Neuronal stem cell (in vitro differentiated cells): Measurements from ENCODE around the gene AUH.

Source experiments
- DNase-seq: peaks from one replicate; pipeline ENCODE4 v3.0.0-alpha.2; 2013; ENCODE audit warnings: low spot score
- H2AFZ ChIP-seq: one replicate; pipeline ENCODE4 v1.6.1; 2013; ENCODE audit warnings: mild to moderate bottlenecking, low read length, inconsistent platforms
- H2AK5ac ChIP-seq: 2 replicates; pipeline ENCODE4 v1.6.1; 2013; ENCODE audit warnings: low read depth, mild to moderate bottlenecking, inconsistent platforms, low read length, moderate library complexity, mixed read lengths
- H2BK120ac ChIP-seq: 2 replicates; pipeline ENCODE4 v1.6.1; 2013; ENCODE audit warnings: low read depth, mild to moderate bottlenecking, inconsistent platforms, low read length, moderate library complexity, mixed read lengths
- H2BK12ac ChIP-seq: one replicate; pipeline ENCODE4 v1.6.1; 2013; ENCODE audit warnings: low read length, inconsistent platforms
- H2BK15ac ChIP-seq: 2 replicates; pipeline ENCODE4 v1.6.1; 2013; ENCODE audit warnings: mild to moderate bottlenecking, low read length, inconsistent platforms, mixed read lengths
- H2BK5ac ChIP-seq: one replicate; pipeline ENCODE4 v1.6.1; 2013; ENCODE audit warnings: inconsistent platforms, mild to moderate bottlenecking, low read length, moderate library complexity
- H3K14ac ChIP-seq: one replicate; pipeline ENCODE4 v1.6.1; 2013; ENCODE audit warnings: low read length, inconsistent platforms
- H3K18ac ChIP-seq: 2 replicates; pipeline ENCODE4 v1.6.1; 2013; ENCODE audit warnings: low read length, inconsistent platforms
- H3K23ac ChIP-seq: 2 replicates; pipeline ENCODE4 v1.6.1; 2013; ENCODE audit warnings: low read depth, mild to moderate bottlenecking, mixed read lengths, low read length, inconsistent platforms; ENCODE audit not compliant: poor library complexity
- H3K27ac ChIP-seq: replicated peaks from 3 replicates; pipeline ENCODE4 v1.5.1; 2013; ENCODE audit warnings: low read length, inconsistent platforms
- H3K27me3 ChIP-seq, 3 experiments: 2 replicates each; pipeline ENCODE4 v1.6.1; 2013; ENCODE audit warnings: low read length in 3 of 3, mild to moderate bottlenecking in 2 of 3, inconsistent platforms in 1 of 3, low read depth in 1 of 3, mixed read lengths in 1 of 3, moderate library complexity in 1 of 3; ENCODE audit not compliant: control insufficient read depth in 3 of 3, insufficient read depth in 3 of 3
- H3K36me3 ChIP-seq, 2 donors: replicated peaks in 1 of 2; 2 replicates each; pipeline ENCODE4 v1.6.1; 2013; ENCODE audit warnings: low read length in 2 of 2; ENCODE audit not compliant: control insufficient read depth in 2 of 2, insufficient read depth in 2 of 2
- H3K4ac ChIP-seq: 2 replicates; pipeline ENCODE4 v1.6.1; 2013; ENCODE audit warnings: inconsistent platforms, mild to moderate bottlenecking, low read length, moderate library complexity
- H3K4me1 ChIP-seq, 2 donors: 1 replicate in 1 of 2; 2 replicates in 1 of 2; pipeline ENCODE4 v1.6.1; 2013; ENCODE audit warnings: low read length in 2 of 2, low read depth in 1 of 2; ENCODE audit not compliant: control insufficient read depth in 2 of 2, insufficient read depth in 1 of 2
- H3K4me2 ChIP-seq: one replicate; pipeline ENCODE4 v1.6.1; 2013; ENCODE audit warnings: mild to moderate bottlenecking, low read length, inconsistent platforms; ENCODE audit not compliant: insufficient read depth, poor library complexity, severe bottlenecking
- H3K4me3 ChIP-seq, 2 donors: 2 replicates each; pipeline ENCODE4 v1.5.1; 2013; ENCODE audit warnings: low read length in 2 of 2, mild to moderate bottlenecking in 2 of 2, inconsistent platforms in 1 of 2, moderate library complexity in 1 of 2
- H3K79me1 ChIP-seq: one replicate; pipeline ENCODE4 v1.6.1; 2013; ENCODE audit warnings: low read depth, mild to moderate bottlenecking, inconsistent platforms, low read length, moderate library complexity
- H3K9ac ChIP-seq: one replicate; pipeline ENCODE4 v1.6.1; 2013; ENCODE audit warnings: mild to moderate bottlenecking, low read depth, low read length, inconsistent platforms; ENCODE audit not compliant: poor library complexity
- H3K9me3 ChIP-seq, 2 donors: replicated peaks in 1 of 2; 2 replicates each; pipeline versions ENCODE3 to v1.6.1; 2013; ENCODE audit warnings: low read length in 2 of 2, mild to moderate bottlenecking in 2 of 2, inconsistent platforms in 1 of 2, low read depth in 1 of 2, mixed read lengths in 1 of 2, moderate library complexity in 1 of 2; ENCODE audit not compliant: control insufficient read depth in 2 of 2, insufficient read depth in 1 of 2
- H4K8ac ChIP-seq: one replicate; pipeline ENCODE4 v1.6.1; 2013; ENCODE audit warnings: low read depth, mild to moderate bottlenecking, inconsistent platforms, low read length, moderate library complexity
- H4K91ac ChIP-seq: one replicate; pipeline ENCODE4 v1.6.1; 2013; ENCODE audit warnings: low read length, low read depth, mild to moderate bottlenecking, inconsistent platforms; ENCODE audit not compliant: poor library complexity
- WGBS, 2 donors: extraction: QIAGEN DNeasy Blood & Tissue Kit; methylation state at CpG; one replicate each; pipeline ENCODE4 v1.1.7; 2013; ENCODE audit warnings: missing lambda C conversion rate in 2 of 2, mixed read lengths in 1 of 2; ENCODE audit not compliant: insufficient read length in 2 of 2, insufficient replicate concordance in 1 of 2; ENCODE audit errors: extremely low coverage in 2 of 2; 5-methylcytosine and 5-hydroxymethylcytosine counted together

The AUH gene

GRCh38 chr9:91172329-91172728 is 189.4 kb downstream of the AUH start:
- Histone ChIP-seq H2BK15ac (no peak overlapping the region), H3K4ac (no peak overlapping the region), H3K79me1 (no peaks in the 10 kb centered on the region), H3K4me1 (no peaks in the 10 kb centered on the region), H3K18ac (no peak overlapping the region), H3K27me3 (no peaks in the 10 kb centered on the region), H4K8ac (no peak overlapping the region), H3K9me3 (peaks cover 0 to 3% of the 10 kb centered on the region in 2 donors), H3K14ac (no peak overlapping the region), H3K9ac (no peak overlapping the region), H3K27ac (no peak overlapping the region), H4K91ac (no peak overlapping the region), H2BK5ac (no peak overlapping the region), H3K23ac (no peak overlapping the region), H3K36me3 (peaks cover 0 to 2% of the 10 kb centered on the region in 2 donors), H2AK5ac (no peak overlapping the region), H2BK120ac (no peak overlapping the region), H3K4me2 (no peak overlapping the region), H3K4me3 (no peak overlapping the region), H2BK12ac (no peak overlapping the region), H2AFZ (no peak overlapping the region)
- WGBS, 2 donors = no CpG with 5 or more reads among the region's 1 CpG
- DNase-seq = no peak

GRCh38 chr9:91170951-91171350 is 190.8 kb downstream of the AUH start:
- Histone ChIP-seq H3K79me1 (no peaks in the 10 kb centered on the region), H3K9me3 (peaks cover 0 to 3% of the 10 kb centered on the region in 2 donors), H3K23ac (no peak overlapping the region)

GRCh38 chr9:91166796-91167366 is 194.8 kb downstream of the AUH start:
- Histone ChIP-seq H3K18ac (no peak overlapping the region), H3K9me3 (peaks cover 0 to 2% of the 10 kb centered on the region in 2 donors), H2BK15ac (no peak overlapping the region), H3K4me3 (no peak overlapping the region), H3K4me2 (no peak overlapping the region), H4K8ac (no peak overlapping the region), H2AK5ac (no peak overlapping the region), H3K4me1 (peaks cover 0 to 4% of the 10 kb centered on the region in 2 donors), H2AFZ (no peak overlapping the region), H3K23ac (no peak overlapping the region), H2BK120ac (no peak overlapping the region), H2BK12ac (no peak overlapping the region), H3K9ac (no peak overlapping the region), H3K4ac (no peak overlapping the region), H3K79me1 (no peaks in the 10 kb centered on the region), H3K14ac (no peak overlapping the region), H3K27me3 (no peaks in the 10 kb centered on the region), H3K36me3 (peaks cover 0 to 2% of the 10 kb centered on the region in 2 donors), H3K27ac (no peak overlapping the region), H4K91ac (no peak overlapping the region), H2BK5ac (no peak overlapping the region)
- no CpG with 5 or more reads among the region's 10 CpGs for WGBS, 2 donors
- DNase-seq = no peak

More at GRCh38 chr9:91170951-91171350, 190.8 kb downstream of the AUH start:
- H2BK5ac ChIP-seq = no peak overlapping the region
- no peak overlapping the region for H2BK12ac ChIP-seq
- no peak overlapping the region for H2BK15ac ChIP-seq
- no peak for DNase-seq
- H3K4me3 ChIP-seq = no peak overlapping the region
- no peak overlapping the region for H3K18ac ChIP-seq
- no peak overlapping the region for H3K27ac ChIP-seq
- no peaks in the 10 kb centered on the region for H3K4me1 ChIP-seq
- H3K4ac ChIP-seq = no peak overlapping the region
- peaks cover 0 to 2% of the 10 kb centered on the region in 2 donors for H3K36me3 ChIP-seq
- no peak overlapping the region for H3K14ac ChIP-seq
- H2AFZ ChIP-seq = no peak overlapping the region
- H4K91ac ChIP-seq = no peak overlapping the region
- no peak overlapping the region for H3K9ac ChIP-seq
- no peak overlapping the region for H3K4me2 ChIP-seq
- no peak overlapping the region for H2BK120ac ChIP-seq
- H4K8ac ChIP-seq = no peak overlapping the region
- H3K27me3 ChIP-seq = no peaks in the 10 kb centered on the region
- no peak overlapping the region for H2AK5ac ChIP-seq

GRCh38 chr9:91164724-91165520 is 196.8 kb downstream of the AUH start:
- Histone ChIP-seq H3K23ac (no peak overlapping the region), H2AFZ (peak overlapping the region; percentile 35), H3K4ac (no peak overlapping the region), H3K4me1 (peaks cover 0 to 7% of the 10 kb centered on the region in 2 donors), H2BK5ac (no peak overlapping the region), H3K4me3 (no peak overlapping the region), H3K9ac (no peak overlapping the region), H3K18ac (peak overlapping the region; percentile 16), H4K8ac (no peak overlapping the region), H4K91ac (no peak overlapping the region), H2BK12ac (no peak overlapping the region), H3K36me3 (peaks cover 0 to 2% of the 10 kb centered on the region in 2 donors), H3K14ac (no peak overlapping the region), H3K79me1 (no peaks in the 10 kb centered on the region), H3K4me2 (no peak overlapping the region), H3K9me3 (no peaks in the 10 kb centered on the region), H3K27me3 (no peaks in the 10 kb centered on the region), H2AK5ac (peak overlapping the region; percentile 24), H2BK15ac (peak overlapping the region; percentile 5), H2BK120ac (no peak overlapping the region), H3K27ac (no peak overlapping the region)
- no peak for DNase-seq
- no CpG with 5 or more reads among the region's 21 CpGs for WGBS, 2 donors
